Stimulated activated CD8-positive, alpha-beta memory T cell treated with anti-CD3 and anti-CD28 coated beads, Interleukin-15, amount 100 ng/mL, for 24 hours (primary cell): ENCODE measurements around the gene CAMTA1.

Source experiments
- DNase-seq: peaks from one replicate; pipeline ENCODE4 v3.0.0-alpha.2; 2020; ENCODE audit warnings: low read depth

The CAMTA1 gene

GRCh38 chr1:6873298-6874015 is 88.2 kb downstream of the CAMTA1 start:
- no peak for DNase-seq

GRCh38 chr1:6874298-6874697 is 89.0 kb downstream of the CAMTA1 start:
- DNase-seq = no peak

GRCh38 chr1:6880951-6881690 is 95.9 kb downstream of the CAMTA1 start:
- DNase-seq = no peak

GRCh38 chr1:6882414-6882813 is 97.2 kb downstream of the CAMTA1 start:
- no peak for DNase-seq

GRCh38 chr1:6884652-6885153 is 99.4 kb downstream of the CAMTA1 start:
- no peak for DNase-seq

GRCh38 chr1:6885426-6885825 is 100.2 kb downstream of the CAMTA1 start:
- no peak for DNase-seq

- no peak for DNase-seq
These were observed 101.3 kb downstream of the CAMTA1 start for GRCh38 chr1:6886523-6886922.

- DNase-seq = no peak
These were observed 103.0 kb downstream of the CAMTA1 start for GRCh38 chr1:6888268-6888667.

- DNase-seq = no peak
These were observed 103.6 kb downstream of the CAMTA1 start for GRCh38 chr1:6888870-6889269.

- no peak for DNase-seq
These were observed 104.7 kb downstream of the CAMTA1 start for GRCh38 chr1:6889875-6890480.

- no peak for DNase-seq
These were observed 105.4 kb downstream of the CAMTA1 start for GRCh38 chr1:6890686-6891085.

- DNase-seq = no peak
These were observed 106.7 kb downstream of the CAMTA1 start for GRCh38 chr1:6891781-6892579.

- DNase-seq = no peak
These were observed 108.1 kb downstream of the CAMTA1 start for GRCh38 chr1:6893388-6893787.

- no peak for DNase-seq
These were observed 111.9 kb downstream of the CAMTA1 start for GRCh38 chr1:6897138-6897537.

- no peak for DNase-seq
These were observed 113.8 kb downstream of the CAMTA1 start for GRCh38 chr1:6898974-6899539.

GRCh38 chr1:6899621-6900020 is 114.4 kb downstream of the CAMTA1 start:
- no peak for DNase-seq

GRCh38 chr1:6902153-6902552 is 116.9 kb downstream of the CAMTA1 start:
- DNase-seq = no peak

- no peak for DNase-seq
These were observed 119.4 kb downstream of the CAMTA1 start for GRCh38 chr1:6904476-6905170.

- no peak for DNase-seq
These were observed 120.1 kb downstream of the CAMTA1 start for GRCh38 chr1:6905331-6905730.

- no peak for DNase-seq
These were observed 120.5 kb downstream of the CAMTA1 start for GRCh38 chr1:6905790-6906189.

- no peak for DNase-seq
These were observed 121.5 kb downstream of the CAMTA1 start for GRCh38 chr1:6906783-6907182.
